RKO (cell line): ENCODE results near the gene KCNJ15.

ENCODE experiments used
- DNase-seq: peaks from one replicate; pipeline ENCODE4 v3.0.0-alpha.2; 2016; ENCODE audit warnings: low spot score

Gene KCNJ15

GRCh38 chr21:38268864-38269575 is 12.2 kb downstream of the KCNJ15 start:
- no peak for DNase-seq

GRCh38 chr21:38269576-38269936 is 12.8 kb downstream of the KCNJ15 start:
- no peak for DNase-seq

DNA sequence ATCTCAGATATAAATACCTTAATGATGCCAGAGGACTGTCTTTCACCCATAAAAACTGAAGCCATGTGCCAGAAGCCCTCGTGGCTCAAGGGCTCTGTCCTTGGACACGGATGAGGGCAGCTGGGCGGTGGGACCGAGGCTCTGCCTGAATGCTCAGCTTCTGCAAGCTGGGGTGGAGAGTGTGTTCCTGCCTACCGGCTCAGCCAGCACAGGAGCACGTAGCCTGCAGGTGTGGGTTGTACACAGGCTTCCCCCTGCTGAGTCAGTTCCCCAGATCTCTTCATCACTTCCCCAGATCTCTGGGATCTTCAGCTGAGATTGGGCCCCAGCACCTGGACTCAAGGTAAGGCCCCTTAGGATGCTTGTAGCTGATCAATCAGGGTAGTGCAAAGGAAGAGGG is 15.4 kb downstream of the KCNJ15 start:
- no peak for DNase-seq

DNA sequence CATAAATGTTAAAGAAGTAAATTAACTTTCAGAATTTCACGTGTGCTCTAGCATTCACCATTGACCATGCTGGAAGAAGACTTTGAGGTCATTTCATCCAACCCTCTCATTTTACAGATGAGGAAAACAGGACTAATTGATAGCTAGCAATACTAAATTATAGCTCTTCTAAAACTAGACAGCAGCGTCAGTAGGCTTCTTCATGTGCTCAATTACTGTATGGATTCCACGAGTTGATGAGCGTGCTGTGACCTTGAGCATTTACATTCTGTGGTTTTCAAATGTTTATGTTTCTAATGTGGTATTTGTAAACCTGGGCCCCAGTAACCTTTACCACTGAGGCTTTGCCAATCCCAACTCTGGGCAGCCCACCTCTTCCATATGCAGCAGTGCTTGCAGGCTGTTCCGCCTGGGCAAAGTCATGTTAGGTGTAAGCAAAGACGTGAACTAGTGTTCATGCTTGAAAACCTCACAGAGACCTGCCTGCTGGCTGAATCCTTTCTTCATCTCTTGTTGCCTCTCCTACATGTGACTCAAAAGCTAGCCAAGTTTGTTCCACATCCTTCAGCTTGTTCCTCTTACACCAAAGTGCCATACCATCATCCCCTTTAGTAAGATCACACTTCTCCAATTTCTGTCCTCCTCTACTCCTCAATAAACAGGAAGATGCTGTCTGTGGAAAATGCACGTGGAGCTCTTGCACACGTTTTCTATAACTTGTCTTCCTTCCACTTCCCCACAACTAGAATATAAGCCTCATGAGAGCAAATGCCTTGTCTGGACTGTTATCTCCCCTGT is 17.2 kb downstream of the KCNJ15 start:
- no peak for DNase-seq

- DNase-seq = peak; percentile 85
Observed at GRCh38 chr21:38277501-38278131, 20.8 kb downstream of the KCNJ15 start.

DNA sequence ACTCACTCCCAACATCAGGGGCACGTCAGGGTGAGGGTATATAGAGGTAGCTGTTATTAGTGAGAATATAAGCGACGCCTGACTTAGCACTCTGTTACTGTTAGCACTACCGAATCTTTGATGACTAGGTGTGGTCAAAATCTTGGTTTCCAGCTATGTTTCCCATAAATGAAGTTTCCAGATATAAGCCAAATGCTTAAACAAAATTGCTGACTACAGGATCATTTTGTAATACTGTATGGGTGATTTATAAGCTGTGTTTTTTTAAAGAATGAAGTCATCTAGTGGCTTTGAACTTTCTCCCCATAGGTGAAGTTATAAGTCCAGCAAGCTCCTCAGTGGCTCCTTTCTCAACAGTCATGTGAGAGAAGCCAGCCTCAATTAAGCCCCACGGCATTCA is 23.7 kb downstream of the KCNJ15 start:
- no peak for DNase-seq

- no peak for DNase-seq
Observed at GRCh38 chr21:38280867-38281266, 24.1 kb downstream of the KCNJ15 start.

DNA sequence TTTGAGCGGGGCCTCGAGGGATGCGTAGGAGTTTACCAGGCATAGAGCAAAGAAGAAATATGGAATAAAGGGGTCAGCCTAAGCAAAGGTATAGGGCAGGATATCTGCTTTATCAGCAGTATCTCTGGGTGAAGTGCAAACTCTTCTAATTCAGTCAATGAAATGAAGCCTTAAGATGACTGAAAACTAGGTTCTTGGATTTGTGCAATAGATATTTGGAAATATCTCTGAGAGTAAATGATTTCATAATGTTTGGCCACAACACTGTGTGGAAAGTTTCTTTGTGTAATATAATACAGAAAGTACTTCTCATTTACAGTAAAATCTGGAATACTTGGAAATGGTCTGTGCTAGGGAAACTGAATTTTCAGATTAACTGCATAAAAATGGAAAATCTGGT is 26.1 kb downstream of the KCNJ15 start:
- DNase-seq = no peak

DNA sequence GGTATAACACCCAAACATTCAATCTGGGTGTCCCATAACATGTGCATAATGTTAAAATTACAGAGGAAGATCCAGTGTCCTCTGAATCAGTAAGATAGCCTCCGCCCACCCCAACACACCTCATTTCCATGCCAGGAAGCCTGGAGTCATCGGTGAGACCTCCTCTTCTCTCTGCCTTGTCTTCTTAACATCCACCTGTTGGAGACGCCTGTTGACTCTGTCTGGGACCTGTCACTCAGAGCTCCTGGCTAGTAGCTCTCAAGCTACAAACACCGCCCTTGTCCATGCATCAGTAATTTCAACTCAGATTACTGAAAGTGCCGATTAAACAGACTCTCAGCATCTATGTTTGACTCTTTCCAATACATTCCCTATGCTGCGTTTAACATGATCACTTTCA is 27.4 kb downstream of the KCNJ15 start:
- no peak for DNase-seq

- DNase-seq = no peak
Observed at GRCh38 chr21:38286739-38287471, 30.1 kb downstream of the KCNJ15 start.

DNA sequence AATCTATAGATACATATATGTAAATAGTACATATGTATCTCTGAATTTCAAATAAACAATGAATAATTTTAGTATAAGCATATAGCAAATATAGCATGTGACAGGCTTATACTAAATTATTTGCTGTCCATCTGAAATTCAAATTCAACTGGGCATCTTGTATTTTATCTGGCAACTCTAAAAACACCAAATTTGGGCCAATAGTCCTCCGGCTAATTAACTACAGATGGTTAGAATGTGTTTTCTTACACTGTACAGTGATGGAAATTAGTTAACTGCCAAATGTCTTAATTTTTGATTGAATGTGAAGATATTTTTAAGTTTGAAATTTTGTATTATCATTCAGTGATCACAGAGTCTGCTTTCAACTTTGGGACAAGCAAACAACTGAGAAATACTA is 30.7 kb downstream of the KCNJ15 start:
- DNase-seq = no peak

GRCh38 chr21:38289705-38290485 is 33.1 kb downstream of the KCNJ15 start:
- no peak for DNase-seq

DNA sequence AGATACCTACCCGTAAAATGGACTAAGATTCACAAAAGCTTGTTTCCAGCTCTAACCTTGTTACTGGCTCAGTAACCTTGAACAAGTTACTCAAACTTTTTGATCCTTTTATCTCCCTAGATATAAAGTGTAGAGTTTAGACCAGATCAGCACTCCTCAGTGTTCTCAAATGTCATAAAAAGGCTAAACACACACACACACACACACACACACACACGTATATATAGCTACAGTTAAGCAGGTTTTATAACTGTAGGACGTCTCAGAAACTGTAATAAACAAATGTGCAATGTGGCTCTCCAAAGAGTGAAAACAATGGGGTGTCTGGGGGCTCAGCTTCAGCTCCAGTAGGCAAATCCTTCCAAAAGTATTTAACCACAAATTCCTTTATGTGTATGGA is 34.0 kb downstream of the KCNJ15 start:
- no peak for DNase-seq

GRCh38 chr21:38291874-38292273 is 35.1 kb downstream of the KCNJ15 start:
- no peak for DNase-seq

DNA sequence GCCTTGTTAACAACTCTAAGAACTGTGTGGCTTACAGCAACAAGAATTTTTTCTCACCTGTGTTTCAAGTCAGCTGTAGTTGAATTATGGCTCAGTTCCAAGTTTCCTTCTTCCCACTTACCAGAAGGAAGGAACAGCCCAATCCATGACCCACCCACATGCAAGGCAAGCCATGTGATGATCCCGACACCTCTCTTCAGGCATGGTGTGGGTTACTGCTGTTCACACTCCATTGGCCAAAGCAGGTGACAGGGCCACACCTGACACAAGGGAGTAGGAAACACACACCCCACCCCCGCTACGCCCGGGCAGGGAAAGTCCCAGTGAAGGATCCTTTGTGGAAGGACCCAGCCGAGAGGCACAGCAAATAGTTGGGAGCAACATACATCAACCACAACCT is 36.3 kb downstream of the KCNJ15 start:
- no peak for DNase-seq

DNA sequence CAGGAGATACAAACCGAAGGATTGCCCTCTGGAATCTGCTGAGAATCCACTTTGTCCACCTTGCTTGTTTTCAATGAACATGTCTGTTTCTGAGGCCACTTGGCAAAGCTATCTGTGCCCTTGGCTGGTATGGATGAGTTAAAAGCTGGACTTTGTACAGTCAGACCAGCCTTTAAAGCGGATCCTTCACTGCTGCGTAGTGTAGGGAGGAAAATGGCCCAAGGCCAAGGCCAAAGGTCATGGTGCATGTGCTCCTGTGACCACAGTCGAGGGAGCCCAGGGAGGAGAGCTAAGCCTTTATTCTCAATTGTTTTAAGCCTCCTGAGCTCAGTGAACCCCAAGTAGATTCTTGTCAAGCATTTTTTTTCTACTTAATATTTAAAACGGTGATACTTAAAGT is 37.0 kb downstream of the KCNJ15 start:
- no peak for DNase-seq

DNA sequence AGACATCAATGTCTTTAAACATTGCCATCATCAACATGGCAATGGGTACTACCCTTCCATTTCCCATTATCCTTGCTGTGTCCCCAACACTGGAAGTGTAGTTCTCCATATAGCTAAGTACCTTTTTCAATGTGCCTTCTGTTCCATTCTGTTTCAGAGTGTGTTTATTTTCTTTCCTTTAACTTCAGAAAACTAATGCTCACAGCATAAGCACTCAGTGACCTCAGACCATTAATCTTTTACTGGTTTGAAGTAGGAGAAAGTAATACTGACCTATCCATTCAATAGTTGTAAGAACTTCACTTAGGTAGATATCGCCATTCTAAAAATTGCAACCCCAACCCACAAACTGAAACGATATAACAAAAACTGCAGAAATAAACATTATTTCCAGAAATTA is 37.8 kb downstream of the KCNJ15 start:
- DNase-seq = no peak

- no peak for DNase-seq
Observed at GRCh38 chr21:38295997-38296764, 39.4 kb downstream of the KCNJ15 start.

DNA sequence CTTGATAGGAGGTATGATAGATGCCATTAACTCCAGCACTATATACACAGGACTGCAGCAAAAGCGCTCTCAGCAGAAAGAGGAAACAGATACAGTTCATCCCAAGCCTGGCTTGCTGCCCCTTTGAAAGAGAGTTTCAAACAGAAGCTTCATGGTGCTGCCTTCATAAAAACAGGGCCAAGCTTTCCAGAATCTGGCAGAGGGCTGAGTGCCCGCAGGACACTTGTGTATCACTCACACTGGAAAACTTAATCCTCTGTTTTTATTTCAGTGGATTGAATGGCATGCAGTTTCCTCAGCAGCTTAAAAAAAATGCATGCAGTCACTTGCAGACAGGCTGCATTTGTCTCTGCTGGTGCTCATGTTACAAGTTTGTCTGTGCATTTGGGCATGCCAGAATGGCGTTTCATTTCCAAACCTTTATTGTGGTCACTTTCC is 40.4 kb downstream of the KCNJ15 start:
- DNase-seq = no peak

GRCh38 chr21:38297871-38298270 is 41.1 kb downstream of the KCNJ15 start:
- no peak for DNase-seq

- no peak for DNase-seq
Observed at GRCh38 chr21:38298832-38299231, 42.0 kb downstream of the KCNJ15 start.
